Inflammatory macrophage treated with lipopolysaccharide for 4 hours (primary cell): ENCODE data around the gene DAPP1.

Source experiments
- DNase-seq: peaks from one replicate; pipeline ENCODE4 v3.0.0-alpha.2; 2020

Gene DAPP1

DNA sequence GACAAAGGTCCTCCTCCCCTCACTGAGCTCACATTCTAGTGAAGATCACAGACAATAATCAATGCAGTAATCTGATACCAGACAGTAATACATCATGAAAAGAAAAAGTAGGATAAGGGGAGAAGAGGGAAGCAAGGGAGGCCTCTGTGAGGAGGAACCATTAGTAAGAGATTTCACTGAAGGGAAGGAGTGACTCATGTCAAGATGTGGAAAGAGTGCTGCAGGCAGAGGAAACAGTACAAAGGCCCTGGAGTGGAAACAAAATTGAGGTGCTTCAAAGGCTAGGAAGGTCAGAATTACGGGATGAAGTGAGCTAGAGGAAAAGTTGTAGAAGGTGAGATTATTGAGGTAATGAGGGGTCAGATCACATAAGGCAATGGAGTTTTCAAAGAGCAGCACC, 39.5 kb downstream of the DAPP1 start:
- peak; percentile 92 for DNase-seq

DNA sequence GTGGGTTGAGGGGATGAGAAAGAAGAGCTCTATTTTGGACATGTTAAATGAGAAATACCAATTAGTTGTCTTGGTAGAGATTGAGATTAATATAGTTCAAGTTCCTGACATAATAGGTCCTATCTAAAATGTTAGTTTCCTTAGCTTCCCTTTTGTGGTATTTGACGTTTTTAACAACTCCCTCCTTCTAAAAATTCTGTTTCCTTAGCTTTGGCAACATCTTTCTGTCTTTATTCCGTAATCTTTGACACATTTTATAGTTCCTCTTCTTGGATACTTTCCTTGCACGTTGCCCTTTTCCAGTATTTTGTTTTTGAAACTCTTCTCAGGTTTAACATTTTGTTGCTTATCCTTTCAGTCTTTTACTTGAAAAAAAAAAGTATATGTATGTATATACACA, 40.7 kb downstream of the DAPP1 start:
- DNase-seq: peak; percentile 82

GRCh38 chr4:99859618-99860017, 43.0 kb downstream of the DAPP1 start:
- no peak for DNase-seq

- peak; percentile 32 for DNase-seq
Observed at GRCh38 chr4:99860521-99860920, 43.9 kb downstream of the DAPP1 start.

- no peak for DNase-seq
Observed at GRCh38 chr4:99861120-99861905, 44.7 kb downstream of the DAPP1 start.

- no peak for DNase-seq
Observed at GRCh38 chr4:99863804-99864203, 47.2 kb downstream of the DAPP1 start.

- DNase-seq: peak; percentile 42
Observed at GRCh38 chr4:99868126-99868596, 51.5 kb downstream of the DAPP1 start.

- no peak for DNase-seq
Observed at GRCh38 chr4:99872570-99872969, 55.9 kb downstream of the DAPP1 start.

DNA sequence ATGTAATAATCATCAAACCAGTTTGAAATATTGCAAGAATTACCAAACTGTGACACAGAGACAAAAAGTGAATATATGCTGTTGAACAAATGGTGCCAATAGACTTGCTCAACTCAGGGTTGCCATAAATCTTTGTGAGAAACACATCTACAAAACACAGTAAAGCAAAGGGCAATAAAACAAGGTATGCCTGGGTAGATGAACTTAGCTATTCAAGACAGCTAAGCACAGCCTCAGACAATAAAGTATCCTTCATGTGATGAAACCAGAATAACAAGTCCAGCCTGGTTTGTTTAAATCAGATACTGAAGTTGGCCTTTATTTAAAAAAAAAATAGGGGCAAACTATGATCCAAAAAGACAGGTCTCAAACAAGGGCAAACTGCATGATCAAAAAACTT, 58.4 kb downstream of the DAPP1 start:
- DNase-seq: no peak

- no peak for DNase-seq
Observed at GRCh38 chr4:99876946-99877345, 60.3 kb downstream of the DAPP1 start.

DNA sequence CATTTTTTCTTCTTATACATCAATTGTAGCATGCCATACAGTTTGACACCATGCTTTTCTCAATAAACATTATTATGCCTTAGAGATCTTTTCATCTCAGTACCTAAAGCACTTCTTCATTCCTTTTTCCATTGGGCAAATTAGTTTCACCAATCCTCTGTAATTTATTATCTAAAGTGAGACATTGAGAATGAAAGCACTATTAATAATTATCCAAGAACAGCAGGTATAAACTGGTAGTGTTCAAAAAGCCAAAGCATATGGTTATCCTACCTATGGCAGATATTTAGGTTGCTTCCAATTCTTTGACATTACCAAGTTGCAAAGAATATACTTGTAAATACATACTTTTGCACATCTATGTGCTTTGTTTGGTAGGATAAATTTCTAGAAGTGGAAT, 62.0 kb downstream of the DAPP1 start:
- DNase-seq: no peak

DNA sequence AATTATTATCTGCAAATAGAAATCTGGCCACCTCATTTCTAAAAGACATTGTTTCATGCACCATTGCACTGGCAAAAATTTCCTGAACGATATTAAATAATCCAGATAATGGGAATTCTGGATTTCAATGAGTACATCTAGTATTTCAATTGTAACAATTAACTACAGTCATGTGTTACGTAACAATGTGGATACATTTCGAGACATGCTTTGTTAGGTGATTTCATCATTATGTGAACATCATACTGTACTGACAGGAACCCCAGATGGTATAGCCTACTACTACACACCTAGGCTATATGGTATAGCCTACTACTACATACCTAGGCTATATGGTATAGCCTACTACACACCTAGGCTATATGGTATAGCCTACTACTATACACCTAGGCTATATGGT, 62.8 kb downstream of the DAPP1 start:
- DNase-seq: peak; percentile 35

- DNase-seq: peak; percentile 46
Observed at GRCh38 chr4:99885063-99885664, 68.5 kb downstream of the DAPP1 start.

DNA sequence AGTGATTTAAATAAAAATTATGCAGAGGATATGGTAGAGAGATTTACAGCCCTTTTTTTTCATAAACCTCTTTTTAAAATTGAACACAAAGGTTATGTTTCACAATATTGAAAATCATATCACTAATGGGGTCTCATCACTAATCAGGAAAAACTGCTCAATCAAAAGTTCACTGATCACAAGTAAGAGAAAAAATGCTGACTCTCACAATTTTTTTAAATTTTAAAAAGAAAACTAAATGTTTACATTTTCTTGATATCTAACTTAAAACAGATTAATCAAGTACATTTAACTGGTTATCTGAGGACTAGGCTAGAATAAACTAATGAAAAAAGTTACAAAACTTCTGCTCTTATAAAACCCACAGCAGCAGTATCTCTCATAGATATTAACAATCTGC, 69.1 kb downstream of the DAPP1 start:
- DNase-seq: no peak

DNA sequence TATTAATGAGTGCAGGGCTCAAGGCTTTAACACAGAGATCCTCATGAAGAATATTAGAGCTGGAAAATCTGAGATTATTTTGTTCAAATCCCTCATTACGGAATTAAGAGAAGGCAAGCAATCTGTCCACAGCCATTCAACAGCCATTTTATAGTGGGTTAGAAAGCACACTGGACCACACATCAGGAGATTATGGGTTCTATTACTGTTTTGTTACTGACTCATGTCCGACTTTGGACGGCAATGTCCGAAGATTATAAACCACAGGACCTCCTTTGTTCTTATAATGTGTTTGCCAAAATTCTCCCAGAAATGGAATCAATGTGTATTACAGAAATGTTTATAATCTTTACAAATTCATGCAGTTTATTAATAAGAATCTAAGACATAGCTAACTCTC, 69.5 kb downstream of the DAPP1 start:
- no peak for DNase-seq

GRCh38 chr4:99887837-99888236, 71.2 kb downstream of the DAPP1 start:
- DNase-seq: no peak

DNA sequence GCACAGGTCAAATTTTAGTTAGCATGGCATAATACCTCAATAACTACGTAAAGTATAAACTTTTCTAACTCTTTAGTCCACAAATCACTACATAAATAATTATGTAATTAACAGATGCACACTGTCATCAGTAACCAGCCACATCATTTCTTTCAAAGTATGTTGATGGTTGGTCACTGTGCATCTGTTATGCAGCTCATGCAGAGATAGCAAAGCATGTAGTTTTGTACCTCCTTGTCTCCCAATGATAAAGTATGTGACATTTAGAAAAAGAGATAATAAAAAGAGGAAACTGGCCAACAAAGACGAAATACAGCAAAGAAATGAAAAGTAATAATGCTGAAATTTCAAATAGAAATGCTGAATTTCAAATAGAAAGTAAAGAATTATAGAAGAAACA, 74.7 kb downstream of the DAPP1 start:
- DNase-seq: no peak

- no peak for DNase-seq
Observed at GRCh38 chr4:99893029-99893428, 76.4 kb downstream of the DAPP1 start.

DNA sequence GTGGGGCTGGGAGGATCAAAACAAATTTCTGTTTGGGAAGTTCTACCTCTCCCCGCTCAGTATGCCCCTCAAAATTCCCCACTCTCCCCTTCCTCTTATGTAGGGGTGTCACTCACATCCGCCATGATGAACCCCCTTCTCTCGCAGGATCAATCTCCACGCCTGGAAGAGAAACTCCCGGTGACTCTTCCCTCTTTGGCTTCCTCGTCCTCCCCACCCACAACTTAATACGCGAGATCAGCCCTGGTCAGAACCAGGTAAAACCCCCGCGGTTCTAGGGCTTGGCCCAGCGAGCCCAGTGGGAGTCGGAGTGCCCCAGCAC, 77.2 kb downstream of the DAPP1 start:
- peak; percentile 45 for DNase-seq

GRCh38 chr4:99894161-99894997, 77.8 kb downstream of the DAPP1 start, which contains the start of gene LAMTOR3:
Gene LAMTOR3 (minus strand): TSS chr4:99894427. CDS start chr4:99893963, 464 bp downstream.
- peak; percentile 96 for DNase-seq

DNA sequence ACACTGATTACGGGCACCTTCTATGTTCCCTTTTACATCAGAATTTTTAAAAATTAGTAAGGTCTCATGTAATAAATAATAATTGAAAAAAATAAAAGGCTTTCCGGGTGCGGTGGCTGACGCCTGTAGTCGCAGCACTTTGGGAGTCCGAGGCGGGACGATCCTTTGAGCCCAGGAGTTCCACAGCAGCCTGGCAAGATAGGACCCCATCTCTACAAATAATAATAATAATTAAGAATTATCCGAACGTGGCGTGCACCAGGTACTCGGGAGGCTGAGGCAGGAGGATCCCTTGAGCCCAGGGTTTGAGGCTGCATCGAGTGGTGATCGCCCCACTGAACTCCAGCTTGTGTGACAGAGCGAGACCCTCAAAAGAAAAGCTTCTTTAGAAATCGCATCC, 78.4 kb downstream of the DAPP1 start:
- DNase-seq: no peak

- DNase-seq: no peak
Observed at GRCh38 chr4:99915449-99915848, 98.8 kb downstream of the DAPP1 start.

DNA sequence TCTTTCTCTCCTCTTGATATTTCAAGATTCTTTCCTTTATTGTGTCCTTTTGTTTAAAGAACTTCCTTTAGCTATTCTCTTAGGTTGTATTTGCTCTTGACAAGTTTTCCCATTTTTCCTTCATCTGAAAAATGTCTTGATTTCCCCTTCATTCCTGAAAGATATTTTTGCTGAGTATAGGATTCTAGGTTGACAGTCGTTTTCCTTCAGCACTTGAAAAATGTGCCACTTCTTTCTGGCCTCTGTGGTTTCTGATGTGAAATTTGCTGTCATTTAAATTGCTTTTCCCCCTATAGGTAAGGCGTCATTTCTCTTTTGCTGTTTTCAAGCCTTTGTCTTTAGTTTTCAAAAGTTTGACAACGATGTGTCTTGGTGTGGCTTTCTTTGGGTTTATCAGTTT, 100.9 kb downstream of the DAPP1 start:
- no peak for DNase-seq

DNA sequence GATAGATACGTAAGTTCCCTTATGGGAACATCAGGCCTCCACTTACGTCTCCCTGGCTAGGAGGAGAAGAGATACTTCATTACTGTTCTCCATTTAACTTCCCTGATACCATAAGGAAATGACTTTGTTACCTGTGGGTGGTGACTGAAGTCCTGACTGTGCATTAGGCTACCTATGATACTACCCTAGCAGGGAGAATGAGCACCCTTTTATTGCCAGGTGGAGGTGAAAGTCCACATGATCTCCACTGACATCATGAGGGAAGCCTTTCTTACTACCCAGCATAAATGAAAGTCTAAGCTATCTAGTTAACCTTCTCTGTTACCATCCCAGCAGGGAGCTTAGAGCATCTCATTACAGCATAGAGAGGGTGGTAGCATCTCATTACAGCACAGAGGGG, 102.0 kb downstream of the DAPP1 start:
- no peak for DNase-seq
